ENCODE measurements around the gene HMCN2. TPM values are rescaled to one million over a fixed set of nuclear protein-coding genes. Genes with fewer than 3 reads are reported as not detected.

HMCN2 gene
- total and polyA plus RNA-seq, 2 of the 4 experiments (the other 2 are of a cell fraction) = 0.02 TPM; not detected in 1

- dilution Hi-C loops (cut with HindIII; ENCODE audit: low sequenced_read_pairs, unreplicated experiment) (no loop called here), in situ Hi-C loops (cut with MboI; ENCODE audit: low sequenced_read_pairs) (no loop called here), intact Hi-C loops (cut with micrococcal nuclease) (no loop called here)
- H4K8ac ChIP-seq (ENCODE audit: low read depth in 2 of 2, low read length in 2 of 2) = no peak overlapping the region
- H3K14ac ChIP-seq (replicated peaks; ENCODE audit: low read depth, low read length) = no peak overlapping the region
- POLR2A ChIA-PET (ENCODE audit: unreplicated experiment) = interaction anchor here (0.8 kb wide), 1 partner anchor 13 kb away, joined by 3 read pairs; no protein-coding TSS in a partner anchor
- H3K27me3 ChIP-seq (ENCODE audit: control insufficient read depth, insufficient read depth, low read length) = peaks cover 78% of the 10 kb centered on the region
- DNase-seq = no peak
- no peak overlapping the region for H2BK15ac ChIP-seq (ENCODE audit: low read depth, low read length)
- no peak overlapping the region for H3K4ac ChIP-seq (ENCODE audit: low read depth, low read length)
- H2BK20ac ChIP-seq (ENCODE audit: low read depth, low read length) = no peak overlapping the region
- no peak overlapping the region for H4K91ac ChIP-seq (ENCODE audit: insufficient read depth, low read depth, low read length)
- H3K4me1 ChIP-seq (ENCODE audit: control insufficient read depth, insufficient read depth, low read length) = peaks cover 7% of the 10 kb centered on the region
- H3K9me3 ChIP-seq (ENCODE audit: control insufficient read depth, insufficient read depth, low read length) = no peaks in the 10 kb centered on the region
- TF ChIP-seq ELK1 (IDR thresholded peaks at IDR 0.05; ENCODE audit: borderline replicate concordance, low read depth, low read length) (no peak), FOS (IDR thresholded peaks at IDR 0.05; ENCODE audit: low read depth, low read length) (no peak), POLR2A (IDR thresholded peaks at IDR 0.05; ENCODE audit: low read depth, low read length) (no peak), CTCF (conservative IDR thresholded peaks at IDR 0.05; ENCODE audit: low read depth, low read length) (no peak), RAD21 (IDR thresholded peaks at IDR 0.05; ENCODE audit: low read length) (no peak), RFX5 (IDR thresholded peaks at IDR 0.05; ENCODE audit: low read depth, low read length) (no peak), BHLHE40 (IDR thresholded peaks at IDR 0.05; ENCODE audit: low read depth, low read length) (no peak)
- H2BK120ac ChIP-seq (ENCODE audit: low read depth, low read length) = no peak overlapping the region
- no peak overlapping the region for H2BK5ac ChIP-seq (ENCODE audit: low read depth, low read length, poor library complexity, severe bottlenecking)
- no peak overlapping the region for H3K18ac ChIP-seq (ENCODE audit: low read depth, low read length)
- no peak for ATAC-seq (ENCODE audit: low read depth)
- no peak overlapping the region for H3K56ac ChIP-seq (ENCODE audit: extremely low read depth, insufficient read depth, low read length)
- BruUV-seq (replicated peaks) = no TSS peak
- H3K9ac ChIP-seq (ENCODE audit: low read depth, low read length) = no peak overlapping the region
- CTCF ChIA-PET = no interaction called here
- H2AK5ac ChIP-seq (ENCODE audit: low read depth, low read length) = no peak overlapping the region
- no peak overlapping the region for H3K4me3 ChIP-seq (ENCODE audit: insufficient read depth, low read depth, low read length)
- H3K4me2 ChIP-seq (ENCODE audit: low read depth, low read length) = no peak overlapping the region
- no peak overlapping the region for H3K23ac ChIP-seq (ENCODE audit: low read depth, low read length)
- no peaks in the 10 kb centered on the region for H3K79me1 ChIP-seq (ENCODE audit: low read depth in 1 of 2, low read length in 2 of 2)
- no peaks in the 10 kb centered on the region for H3K9me1 ChIP-seq (ENCODE audit: insufficient read depth, low read length)
- H4K20me1 ChIP-seq (ENCODE audit: insufficient read depth, low read length) = no peaks in the 10 kb centered on the region
- no peak overlapping the region for H2AFZ ChIP-seq (replicated peaks; ENCODE audit: low read length, poor library complexity)
- H3K36me3 ChIP-seq (ENCODE audit: control insufficient read depth, insufficient read depth, low read length) = no peaks in the 10 kb centered on the region
- no peak overlapping the region for H3K27ac ChIP-seq (ENCODE audit: insufficient read depth, low read length)
- no peak overlapping the region for H2AK9ac ChIP-seq (replicated peaks; ENCODE audit: low read depth, low read length, poor library complexity)
- no peak overlapping the region for H4K5ac ChIP-seq (ENCODE audit: low read depth, low read length)
- WGBS, 2 experiments (ENCODE audit: extremely low coverage in 2 of 2, insufficient read length in 1 of 2) = 38% methylated on average over 2 of the region's 10 CpGs; no CpG with 5 or more reads in 1 of the 2 experiments
These were observed 57.6 kb downstream of the HMCN2 start for GRCh38 chr9:130323051-130323745.
